ENCODE results near the gene HYCC1.

- TF ChIP-seq POLR2A (IDR thresholded peaks at IDR 0.05) (no peak), CTCF (IDR thresholded peaks at IDR 0.05) (no peak)
Measured at GRCh38 chr7:23020742-23021401, 6.9 kb upstream of the HYCC1 start.

All from suprapubic skin (tissue), 3 donors.